HG03558 (cell line): ENCODE data around the gene NDUFB4.
"Not testable (repeated sequence)": the region's sequence is repeated elsewhere in the genome, so short reads cannot be mapped to it uniquely, and the experiment has no call there.

Experiments
- ATAC-seq: cut with Tn5 transposase; IDR thresholded peaks from one replicate; pipeline ENCODE4 v1.9.1; 2021; ENCODE audit warnings: moderate number of reproducible peaks; ENCODE audit not compliant: unreplicated experiment; ENCODE audit errors: extremely low read depth

The NDUFB4 gene

DNA sequence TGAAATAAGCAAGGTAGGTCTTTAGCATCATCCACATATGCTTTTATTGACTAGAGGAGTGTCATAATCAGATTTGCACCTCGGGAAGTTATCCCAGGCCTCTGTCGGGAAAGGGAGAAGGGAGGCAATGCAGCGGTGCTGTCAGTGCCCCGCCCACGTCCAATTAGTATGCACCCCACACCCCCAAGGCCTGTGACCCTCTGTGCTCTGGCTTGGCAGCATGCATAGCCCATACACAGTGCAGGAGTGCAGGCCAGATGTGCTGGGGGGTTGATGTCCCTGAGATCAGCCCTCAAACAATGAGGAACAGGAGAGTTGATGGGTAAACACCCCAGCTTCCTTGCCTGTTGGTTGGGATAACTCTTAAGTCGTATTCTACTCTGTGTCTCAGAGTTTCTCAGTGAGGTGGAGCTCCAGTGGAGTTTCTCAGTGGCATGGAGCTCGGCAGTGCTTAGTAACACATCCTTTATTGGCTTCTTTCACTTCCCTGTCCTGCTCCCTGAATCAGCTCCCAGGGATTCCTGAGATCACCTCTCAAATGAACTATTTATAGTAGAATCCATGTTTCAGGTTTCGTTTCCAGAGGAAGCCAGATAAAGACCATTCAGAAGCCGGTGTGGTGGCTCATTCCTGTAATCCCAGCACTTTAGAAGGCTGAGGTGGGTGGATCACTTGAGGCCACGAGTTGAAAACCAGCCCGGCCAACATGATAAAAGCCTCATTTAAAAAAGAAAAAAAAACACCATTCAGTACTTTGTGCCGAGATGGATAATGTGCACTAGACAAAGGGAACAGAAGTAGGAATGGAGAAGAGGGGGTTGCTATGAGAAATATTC lies 26.7 kb upstream of the NDUFB4 start:
- no peak for ATAC-seq

DNA sequence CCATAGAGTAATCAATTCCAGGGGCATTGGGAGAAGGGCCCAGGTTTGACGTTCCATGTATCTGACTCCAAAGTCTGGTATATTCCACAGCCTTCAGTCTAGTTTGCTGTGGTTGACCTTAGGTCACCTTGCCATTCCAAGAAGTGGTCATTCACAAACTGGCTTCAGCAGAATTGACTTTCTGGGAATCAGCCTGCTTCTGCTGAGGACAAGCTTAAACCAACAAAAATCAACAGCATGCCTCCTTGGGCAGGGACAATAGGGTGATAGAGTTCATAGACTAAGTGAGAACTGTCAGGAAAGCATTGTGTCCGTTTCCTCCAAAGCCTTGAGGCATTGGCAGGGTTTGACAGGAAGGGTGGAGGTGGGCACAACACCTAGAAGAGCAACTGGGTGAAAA lies 24.1 kb upstream of the NDUFB4 start:
- no peak for ATAC-seq

DNA sequence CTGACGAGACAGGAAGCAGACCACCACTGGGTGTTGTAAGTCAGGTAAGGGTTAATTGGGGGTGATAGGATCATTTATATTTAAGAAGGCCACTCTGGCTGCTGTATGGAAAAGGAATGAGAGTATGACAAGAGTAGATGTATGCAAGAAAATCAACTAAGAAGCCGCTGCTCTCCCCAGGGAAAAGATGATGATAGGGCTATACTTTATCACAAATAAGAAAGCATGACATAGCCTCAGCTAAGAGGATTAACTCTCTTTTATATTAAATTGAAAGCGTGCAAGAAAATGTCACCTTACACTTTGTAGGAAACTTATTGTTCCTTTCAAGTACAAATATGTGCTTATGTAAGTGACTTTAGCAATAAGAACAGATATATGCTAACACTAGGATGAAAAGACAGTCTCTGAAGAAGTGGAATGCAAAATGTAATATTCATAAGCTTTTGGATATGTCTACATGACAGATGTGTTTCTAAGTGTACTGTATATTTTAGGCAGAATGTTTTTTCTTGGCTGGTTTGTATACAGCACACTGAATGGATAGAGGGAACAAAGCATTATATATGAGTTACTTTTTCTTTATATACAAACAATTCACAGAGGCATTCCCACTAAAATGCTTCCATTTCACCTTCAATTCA lies 8.7 kb upstream of the NDUFB4 start:
- no peak for ATAC-seq

DNA sequence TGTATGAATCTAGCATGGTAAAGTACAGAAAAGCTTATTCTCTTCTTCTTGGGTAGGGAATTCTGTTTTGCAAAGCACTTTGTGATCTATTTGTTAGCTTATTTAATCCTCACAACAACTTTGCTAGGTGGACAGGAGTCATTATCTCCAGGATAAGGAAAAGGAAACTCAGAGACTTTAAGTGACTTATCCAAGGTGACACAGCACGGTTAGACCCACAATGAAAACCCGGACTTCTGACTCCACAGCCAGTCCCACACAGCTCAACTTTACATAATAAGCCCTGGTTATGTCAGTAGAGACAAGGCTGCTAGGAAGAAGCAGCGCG lies 384 bp upstream of the NDUFB4 start:
- no peak for ATAC-seq

DNA sequence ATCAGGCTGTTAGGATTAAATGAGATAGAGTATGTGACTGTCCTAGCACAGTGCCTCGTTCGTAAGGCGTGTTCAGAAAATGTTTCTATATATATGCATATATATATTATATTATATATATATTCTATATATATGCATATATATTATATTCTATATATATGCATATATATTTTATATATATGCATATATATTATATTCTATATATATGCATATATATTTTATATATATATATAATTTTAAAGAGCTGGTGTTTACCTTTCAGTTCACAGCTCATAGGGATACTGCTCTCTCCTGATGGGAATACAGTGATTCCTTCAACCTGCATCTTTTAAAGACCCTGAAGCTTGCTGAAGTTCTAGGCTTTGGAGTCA lies 702 bp downstream of the NDUFB4 start:
- no peak for ATAC-seq

DNA sequence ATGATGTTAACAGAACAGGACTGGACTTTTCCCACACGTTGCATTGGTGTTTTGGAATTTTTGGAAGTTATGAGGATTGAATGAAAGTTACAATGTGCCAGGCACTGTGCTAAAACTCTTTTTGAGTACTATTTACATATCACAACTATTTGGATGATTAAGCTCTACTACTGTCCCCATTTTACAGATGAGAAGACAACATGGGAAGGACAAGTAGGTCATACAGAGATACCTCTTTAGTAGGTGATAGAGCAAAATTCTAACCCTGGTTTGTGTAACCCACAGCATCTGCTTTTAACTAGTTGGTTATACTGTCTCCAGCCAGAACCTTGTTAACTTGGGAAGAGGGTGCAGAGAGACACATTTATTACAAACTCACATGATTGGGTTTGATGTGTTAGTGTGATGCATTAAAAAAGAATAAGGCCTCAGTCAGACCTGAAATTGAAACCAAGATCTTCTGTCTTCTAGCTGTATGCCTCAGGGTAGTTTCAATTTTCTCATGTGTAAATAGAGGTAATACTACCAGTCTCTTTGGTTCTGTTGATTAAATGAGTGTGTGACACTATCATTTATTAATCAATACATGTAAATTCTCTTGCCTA lies 1.4 kb downstream of the NDUFB4 start:
- peak; percentile 29 for ATAC-seq

DNA sequence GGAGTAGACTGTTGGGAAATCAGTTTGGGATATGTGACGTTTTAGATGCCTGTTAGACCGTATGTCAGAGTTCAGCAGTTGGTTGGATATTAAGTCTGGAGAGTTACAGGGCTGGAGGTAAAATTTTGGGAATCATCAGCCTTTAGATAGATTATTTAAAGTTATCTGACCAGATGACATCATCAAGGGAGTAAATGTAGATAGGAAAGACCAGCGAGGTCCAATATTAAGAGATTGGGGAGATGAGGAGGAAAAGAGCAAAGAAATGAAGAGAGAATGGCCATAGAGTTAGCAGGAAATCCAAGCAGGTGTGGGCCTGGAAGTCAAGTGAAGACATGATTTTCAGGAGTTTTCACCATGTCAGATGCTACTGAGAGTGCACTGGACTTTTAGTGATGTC lies 3.1 kb downstream of the NDUFB4 start:
- ATAC-seq, result no peak

DNA sequence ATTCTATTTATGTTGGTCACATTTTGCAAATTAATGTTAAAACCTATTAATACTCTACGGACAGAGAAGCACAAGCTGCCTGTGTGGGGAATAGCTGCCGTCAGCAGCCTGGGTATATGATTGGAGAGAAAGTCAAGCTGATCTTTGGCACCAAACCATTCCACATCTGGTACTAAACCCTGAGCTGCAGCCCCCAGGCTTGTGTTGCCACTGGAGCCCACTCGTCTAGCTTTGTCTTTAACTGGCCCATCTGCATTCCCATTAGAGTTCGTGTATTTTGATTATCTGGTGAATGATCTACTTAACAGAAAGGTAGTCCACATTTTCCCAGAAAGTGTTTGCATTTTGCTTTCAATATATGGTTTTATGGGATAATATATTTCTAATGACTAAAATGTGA lies 5.4 kb downstream of the NDUFB4 start:
- ATAC-seq, result no peak

DNA sequence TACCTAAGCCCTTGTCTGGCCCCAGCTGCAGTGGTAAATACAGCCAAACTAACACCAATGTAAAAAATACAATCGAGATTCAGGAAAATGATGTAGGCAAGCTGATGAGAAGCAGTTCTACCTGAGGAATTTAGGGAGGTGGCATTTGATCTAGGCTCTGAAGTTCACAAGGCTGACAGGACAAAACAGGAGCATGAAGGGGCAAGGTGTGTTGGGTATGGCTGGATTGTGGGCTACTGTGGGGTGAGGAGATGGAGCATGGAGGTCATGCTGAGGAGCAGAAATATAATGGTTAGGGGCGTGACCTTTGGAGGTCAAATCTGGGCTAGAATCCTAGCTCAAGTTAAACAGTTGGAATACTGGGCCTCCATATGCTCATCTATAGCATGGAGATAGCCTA lies 6.5 kb downstream of the NDUFB4 start:
- no peak for ATAC-seq

DNA sequence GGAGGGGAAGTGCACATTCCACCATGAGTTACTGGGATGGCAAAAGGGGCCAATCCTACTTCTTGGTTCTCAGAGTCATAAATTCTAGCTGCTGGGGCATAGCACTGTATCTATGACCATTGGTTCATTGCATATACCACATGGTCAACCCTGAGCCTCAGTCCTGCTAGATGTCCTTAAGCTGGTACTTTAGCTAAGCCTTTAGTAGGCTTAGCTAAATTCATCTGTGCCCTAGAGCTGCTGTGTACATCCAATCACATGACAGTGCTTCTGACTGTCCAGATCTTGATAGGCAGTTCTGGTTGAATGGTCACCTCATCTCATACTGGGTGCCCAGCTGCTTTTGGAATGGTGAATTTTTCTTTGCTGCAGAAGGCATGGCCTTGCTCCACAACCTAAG lies 8.2 kb downstream of the NDUFB4 start:
- ATAC-seq, result no peak

DNA sequence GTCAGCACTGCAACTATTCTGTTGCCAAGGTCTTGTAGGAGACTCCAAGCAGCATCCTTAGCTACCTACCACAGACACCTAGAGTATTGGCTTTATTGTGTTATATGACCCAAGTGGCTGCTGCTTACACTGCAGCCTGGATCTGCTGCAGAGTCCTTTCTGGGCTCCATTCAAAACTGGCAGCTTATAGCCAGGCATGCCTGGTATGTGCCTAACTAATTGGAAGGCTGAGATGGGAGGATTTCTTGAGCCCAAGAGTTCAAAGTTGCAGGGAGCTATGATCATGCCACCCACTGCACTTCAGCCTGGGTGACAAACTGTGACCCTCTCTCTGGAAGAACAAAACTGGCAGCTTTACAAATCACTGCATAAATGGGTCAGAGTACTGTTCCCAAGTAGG lies 8.6 kb downstream of the NDUFB4 start:
- no peak for ATAC-seq

DNA sequence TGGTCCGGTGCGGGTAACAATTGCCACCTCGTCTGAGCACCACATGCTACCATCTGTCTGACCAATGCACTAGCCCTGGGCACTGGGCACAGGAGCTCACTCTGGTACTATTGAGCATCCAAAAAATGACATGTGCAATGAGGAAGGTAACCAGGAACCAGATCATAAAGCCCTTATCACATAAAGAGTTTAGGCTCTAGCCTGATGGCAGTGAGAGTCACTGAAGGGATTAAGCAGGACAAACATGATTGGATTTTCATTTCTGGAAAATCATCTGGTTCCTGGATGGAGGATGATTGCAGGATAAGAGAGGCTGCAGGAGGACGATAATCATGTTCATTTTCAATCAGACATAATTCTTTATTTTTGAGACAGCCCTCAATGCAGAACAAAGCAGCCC lies 12.4 kb downstream of the NDUFB4 start:
- no peak for ATAC-seq

DNA sequence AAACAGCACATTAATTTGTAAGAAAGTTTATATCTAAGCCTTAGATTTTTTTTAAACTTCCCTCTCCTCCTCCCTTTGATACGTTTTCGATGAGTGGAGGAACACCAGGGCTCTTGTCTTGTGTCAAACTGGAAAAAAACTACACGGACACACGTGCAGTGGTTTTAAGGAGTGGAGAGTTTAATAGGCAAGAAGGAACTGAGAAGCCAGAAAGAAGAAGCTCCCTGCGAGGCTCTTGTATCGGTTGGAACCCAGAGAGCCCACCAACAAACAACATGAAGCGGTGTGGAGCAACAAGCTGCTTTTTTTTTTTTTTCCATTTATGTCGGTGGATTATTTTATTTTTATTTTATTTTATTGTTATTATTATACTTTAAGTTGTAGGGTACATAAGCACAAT lies 18.6 kb downstream of the NDUFB4 start:
- no peak for ATAC-seq

DNA sequence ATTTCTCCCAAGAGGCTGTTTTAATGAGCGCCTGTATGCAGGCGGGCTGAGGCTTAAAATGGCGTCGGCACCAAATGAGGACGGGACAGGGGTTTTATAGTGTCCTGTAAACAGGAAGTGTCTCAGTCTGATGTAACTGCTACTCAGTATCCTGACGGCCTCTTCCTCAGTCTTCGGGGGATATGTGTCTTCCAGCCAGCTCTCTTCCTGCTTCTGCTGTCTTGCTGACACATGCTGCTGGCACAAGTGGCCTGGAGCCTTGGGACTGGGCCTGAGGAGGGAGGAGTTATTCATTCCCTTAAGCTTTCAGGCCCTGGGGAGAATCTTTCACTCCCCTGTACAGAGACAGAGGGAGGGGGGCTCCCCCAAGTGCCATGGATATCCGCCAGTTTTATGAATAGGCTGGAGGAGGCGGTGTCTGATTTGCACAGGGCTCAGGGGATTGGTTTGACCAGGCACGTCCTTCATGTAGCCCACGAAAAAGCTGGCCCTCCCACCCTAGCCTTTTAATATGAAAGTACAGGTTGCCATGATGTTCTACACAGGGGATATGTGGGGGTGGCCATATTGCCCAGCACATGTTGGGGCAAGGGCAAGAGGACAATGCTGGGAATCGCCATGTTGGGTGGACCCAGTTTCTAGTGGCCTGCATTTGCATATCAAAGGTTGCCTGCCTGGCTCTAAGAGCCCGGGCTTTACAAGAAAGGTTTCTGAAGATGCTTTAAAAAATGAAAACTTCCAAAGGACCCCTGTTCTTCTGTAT lies 19.9 kb downstream of the NDUFB4 start:
- no peak for ATAC-seq

DNA sequence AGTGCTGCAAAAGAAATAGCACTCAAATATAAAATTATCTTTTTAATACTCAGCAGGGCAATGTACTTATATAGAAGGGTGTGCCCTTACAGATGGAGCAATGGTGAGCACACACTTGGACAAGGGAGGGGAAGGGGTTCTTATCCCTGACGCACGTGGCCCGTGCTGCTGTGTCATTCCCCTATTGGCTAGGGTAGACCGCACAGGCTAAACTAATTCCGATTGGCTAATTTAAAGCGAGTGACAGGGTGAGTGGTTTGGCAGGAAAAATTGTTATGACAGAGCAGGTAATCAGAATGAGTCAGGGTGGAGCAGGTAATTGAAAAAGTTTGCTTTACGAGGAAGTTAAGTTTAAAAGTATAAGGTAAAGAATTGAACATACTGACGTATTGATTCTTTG lies 20.6 kb downstream of the NDUFB4 start:
- ATAC-seq, result not testable (repeated sequence)

DNA sequence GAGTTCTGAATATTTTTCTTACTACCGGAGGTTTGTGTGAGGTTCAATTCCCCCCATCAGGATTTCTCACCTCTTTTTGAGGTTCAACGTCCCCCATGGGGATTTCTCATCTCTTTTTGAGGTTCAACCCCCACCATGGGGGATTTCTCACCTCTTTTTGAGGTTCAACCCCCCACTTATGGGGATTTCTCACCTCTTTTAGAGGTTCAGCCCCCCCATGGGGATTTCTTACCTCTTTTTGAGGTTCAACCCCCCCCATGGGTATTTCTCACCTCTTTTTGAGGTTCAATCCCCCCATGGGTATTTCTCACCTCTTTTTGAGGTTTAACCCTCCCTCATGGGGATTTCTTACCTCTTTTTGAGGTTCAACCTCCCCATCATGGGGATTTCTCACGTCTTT lies 26.3 kb downstream of the NDUFB4 start:
- no peak for ATAC-seq

DNA sequence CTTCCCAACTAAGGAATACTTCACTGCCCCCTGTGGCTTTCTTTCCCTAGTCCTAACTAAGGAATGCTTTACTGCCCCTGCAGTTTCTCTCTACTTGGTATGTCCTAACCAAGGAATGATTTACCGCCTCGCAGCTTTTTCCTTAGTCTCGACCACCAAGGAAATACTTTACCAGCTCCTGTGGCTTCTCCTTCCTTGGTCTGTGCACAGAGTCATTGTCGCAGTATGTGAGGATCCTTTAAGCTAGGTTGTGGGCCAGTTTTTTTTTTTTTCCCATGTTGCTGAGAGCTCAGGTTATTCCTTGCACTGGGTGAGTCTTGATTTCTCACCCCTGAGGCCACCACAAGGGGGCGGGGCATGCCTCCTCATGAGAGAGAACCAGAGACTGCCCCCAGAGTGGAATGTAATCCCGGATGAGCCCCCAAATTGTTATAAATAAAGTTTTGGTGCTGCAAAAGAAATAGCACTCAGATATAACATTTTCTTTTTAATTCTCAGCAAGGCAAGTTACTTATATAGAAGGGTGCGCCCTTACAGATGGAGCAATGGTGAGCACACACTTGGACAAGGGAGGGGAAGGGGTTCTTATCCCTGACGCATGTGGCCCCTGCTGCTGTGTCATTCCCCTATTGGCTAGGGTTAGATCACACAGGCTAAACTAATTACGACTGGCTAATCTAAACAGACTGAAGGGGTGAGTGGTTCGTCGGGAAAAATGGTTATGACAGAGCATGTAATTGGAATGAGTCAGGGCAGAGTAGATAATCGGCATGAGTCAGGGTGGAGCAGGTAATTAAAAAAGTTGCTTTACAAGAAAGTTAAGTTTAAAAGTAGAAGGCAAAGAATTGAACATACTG lies 27.0 kb downstream of the NDUFB4 start:
- ATAC-seq, result no peak

DNA sequence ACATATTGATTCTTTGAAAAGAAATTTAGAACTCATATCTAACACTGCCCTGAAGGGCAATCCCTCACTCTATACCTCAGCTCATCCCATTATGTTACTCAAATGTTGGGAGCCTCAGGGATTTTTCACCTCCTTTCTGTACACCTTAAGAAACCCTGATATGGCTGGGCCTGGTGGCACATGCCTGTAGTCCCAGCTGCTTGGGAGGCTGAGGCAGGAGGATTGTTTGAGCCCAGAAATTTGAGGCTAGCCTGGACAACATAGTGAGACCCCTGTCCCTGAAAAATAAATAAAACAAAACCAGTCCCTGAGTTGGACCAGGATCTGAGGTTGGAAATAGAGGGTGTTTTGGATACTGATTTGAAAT lies 27.6 kb downstream of the NDUFB4 start:
- no peak for ATAC-seq

DNA sequence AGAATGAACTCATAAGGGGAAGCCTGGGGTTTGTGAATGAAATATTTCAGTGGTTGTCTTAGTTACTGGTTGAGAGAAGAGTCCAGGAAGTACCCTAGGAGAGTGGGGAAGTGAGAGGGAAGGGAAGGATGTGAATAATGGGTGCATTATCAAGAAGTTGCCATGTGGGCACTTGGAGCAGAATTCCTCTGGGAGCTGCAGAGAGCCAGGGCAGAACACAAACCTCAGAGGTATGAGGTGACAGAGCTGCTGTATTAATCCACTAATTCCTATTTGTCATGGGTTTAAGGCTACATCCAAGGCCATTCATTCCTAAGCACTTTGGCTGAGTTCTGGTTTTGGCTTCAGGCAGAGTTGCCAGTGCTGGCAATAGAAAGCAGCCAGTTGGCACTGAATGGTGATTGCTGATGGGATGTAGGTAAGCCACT lies 29.0 kb downstream of the NDUFB4 start:
- ATAC-seq, result no peak

DNA sequence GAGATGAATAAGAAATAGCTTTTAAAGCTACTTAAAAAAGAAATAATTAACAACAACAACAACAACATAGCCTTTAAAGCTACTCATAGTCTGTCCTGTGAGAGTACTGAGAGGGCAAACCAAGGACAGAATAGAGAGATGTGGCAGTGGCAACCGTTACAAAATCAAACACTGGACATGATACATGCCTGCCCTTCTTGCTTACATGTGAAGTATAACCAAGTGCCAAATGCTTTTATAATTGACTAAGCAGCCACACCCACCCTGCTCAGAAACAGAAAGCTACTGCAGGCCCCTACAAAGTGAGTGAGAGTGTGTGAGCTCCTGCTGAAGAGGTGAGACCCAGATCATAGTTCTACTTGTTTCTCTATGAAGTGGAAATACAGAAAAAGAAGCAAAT lies 38.4 kb downstream of the NDUFB4 start:
- no peak for ATAC-seq
